PC-9 (cell line): ENCODE data around the gene TGM2. TPM values are rescaled to one million over a fixed set of nuclear protein-coding genes. Genes with fewer than 3 reads are reported as not detected.

ENCODE experiments used
- BruUV-seq: library from RNA; stranded (reverse); fragments of 400-500 nt; replicated peaks from 2 replicates; lab custom pipeline; 2021; lab: Mats Ljungman, UMichigan
- CTCF ChIA-PET: fragments of 300-600 bp; sonication (Branson Sonifier 250); formaldehyde crosslinking; loops from one replicate; lab custom pipeline; 2022; ENCODE audit warnings: antibody characterized with exemption; lab: Charles Lee
- POLR2A ChIA-PET: fragments of 300-600 bp; sonication (Branson Sonifier 250); formaldehyde crosslinking; loops from one replicate; lab custom pipeline; 2022; ENCODE audit warnings: antibody characterized with exemption; ENCODE audit not compliant: unreplicated experiment; lab: Charles Lee
- DNase-seq, 2 experiments: peaks; one replicate each; pipeline versions ENCODE4 v3.0.0 to v3.0.0-alpha.2; 2015 to 2022; ENCODE audit warnings: mixed read lengths in 1 of 2
- H2AFZ ChIP-seq: fragments of 200-600 bp; sonication (generic); 2 replicates; pipeline ENCODE4 v1.8.1; 2017; ENCODE audit warnings: antibody characterized with exemption
- H3F3A ChIP-seq: fragments of 200-600 bp; sonication (generic); 2 replicates; pipeline ENCODE4 v1.8.1; 2017; ENCODE audit warnings: antibody characterized with exemption, mild to moderate bottlenecking, low read depth; ENCODE audit not compliant: insufficient read depth
- H3K27ac ChIP-seq: fragments of 200-600 bp; sonication (generic); 2 replicates; pipeline ENCODE4 v1.6.1; 2016; ENCODE audit warnings: mixed run types
- H3K27me3 ChIP-seq: fragments of 200-600 bp; sonication (generic); 2 replicates; pipeline ENCODE4 v1.6.1; 2016; ENCODE audit warnings: low read depth, mixed run types; ENCODE audit not compliant: insufficient read depth
- H3K36me3 ChIP-seq: fragments of 200-600 bp; sonication (generic); 2 replicates; pipeline ENCODE4 v1.6.1; 2016; ENCODE audit warnings: low read depth, mixed run types
- H3K4me1 ChIP-seq: fragments of 200-600 bp; sonication (generic); replicated peaks from 2 replicates; pipeline ENCODE4 v1.6.1; 2016; ENCODE audit warnings: mixed run types; ENCODE audit not compliant: insufficient read depth
- H3K4me2 ChIP-seq: fragments of 200-600 bp; sonication (generic); 2 replicates; pipeline ENCODE4 v1.6.1; 2017; ENCODE audit warnings: mixed run types
- H3K4me3 ChIP-seq: fragments of 200-600 bp; sonication (generic); 2 replicates; pipeline ENCODE4 v1.6.1; 2016; ENCODE audit warnings: mixed run types
- H3K79me2 ChIP-seq: fragments of 200-600 bp; sonication (generic); 2 replicates; pipeline ENCODE4 v1.6.1; 2017; ENCODE audit warnings: low read depth, mixed run types
- H3K9me2 ChIP-seq: fragments of 200-600 bp; sonication (generic); 2 replicates; pipeline ENCODE4 v1.8.1; 2017; ENCODE audit warnings: mild to moderate bottlenecking; ENCODE audit not compliant: insufficient read depth
- H3K9me3 ChIP-seq: fragments of 200-600 bp; sonication (generic); 2 replicates; pipeline ENCODE4 v1.8.1; 2016; ENCODE audit warnings: low read depth; ENCODE audit not compliant: insufficient read depth
- H4K20me1 ChIP-seq: fragments of 200-600 bp; sonication (generic); 2 replicates; pipeline ENCODE4 v1.8.1; 2017; ENCODE audit not compliant: insufficient read depth
- CTCF ChIP-seq: fragments of 200-600 bp; sonication (generic); conservative IDR thresholded peaks from 2 replicates; pipeline ENCODE4 v1.6.1; 2017; ENCODE audit warnings: mixed run types, antibody characterized with exemption, mild to moderate bottlenecking, moderate library complexity
- EZH2 ChIP-seq: fragments of 200-600 bp; sonication (generic); IDR thresholded peaks from 2 replicates; pipeline ENCODE4 v1.8.0; 2017; ENCODE audit warnings: antibody characterized with exemption, low read depth
- intact Hi-C: fragments of 100-400 bp; cut with micrococcal nuclease; formaldehyde crosslinking; loops from one replicate; pipeline ENCODE4 v1.10.0; 2022; ENCODE audit not compliant: unreplicated experiment
- total RNA-seq: library from RNA; stranded (reverse); gene quantifications from 2 replicates; pipeline ENCODE4 v1.2.3, GENCODE V29; 2021

TGM2 gene
- total RNA-seq, 1 experiment from 2014 or later: 333 TPM

- Histone ChIP-seq H2AFZ (no peak overlapping the region), H3K27ac (peak overlapping the region; percentile 83), H3K9me3 (peaks cover 3% of the 10 kb centered on the region; the same call in 1 of the 2 replicates), H3F3A (peaks cover 30% of the 10 kb centered on the region), H3K4me2 (0 out of 2 replicates have a peak overlapping the region, but pooled peaks have one; percentile 17), H4K20me1 (no peaks in the 10 kb centered on the region), H3K9me2 (no peaks in the 10 kb centered on the region), H3K79me2 (no peaks in the 10 kb centered on the region), H3K36me3 (no peaks in the 10 kb centered on the region), H3K27me3 (no peaks in the 10 kb centered on the region), H3K4me3 (no peak overlapping the region), H3K4me1 (peaks cover 48% of the 10 kb centered on the region)
- intact Hi-C loops: loop anchor here (1.0 kb wide), 1 partner anchor 27 kb away; no protein-coding TSS in a partner anchor
- ChIA-PET POLR2A (interaction anchor here (0.6 kb wide), 1 partner anchor 1381 kb away, joined by 3 read pairs; no protein-coding TSS in a partner anchor), CTCF (no interaction called here)
- TF ChIP-seq CTCF: no peak
- TF ChIP-seq EZH2: no peak
- BruUV-seq: no TSS peak
- DNase-seq: no peak
Observed at GRCh38 chr20:38117205-38117604, 47.9 kb downstream of the TGM2 start.

- intact Hi-C loops: loop anchor here (1.0 kb wide), 1 partner anchor 28 kb away; no protein-coding TSS in a partner anchor
- H3K4me2 ChIP-seq: no peak overlapping the region
- H3K4me3 ChIP-seq: no peak overlapping the region
- H3K36me3 ChIP-seq: no peaks in the 10 kb centered on the region
- H2AFZ ChIP-seq: no peak overlapping the region
- H3K9me2 ChIP-seq: no peaks in the 10 kb centered on the region
- peaks cover 3% of the 10 kb centered on the region; the same call in 1 of the 2 replicates for H3K9me3 ChIP-seq
- CTCF ChIA-PET: interaction anchor here (0.7 kb wide), 1 partner anchor 20 kb away, joined by 3 read pairs; no protein-coding TSS in a partner anchor
- H3K4me1 ChIP-seq: peaks cover 55% of the 10 kb centered on the region
- BruUV-seq: no TSS peak
- H3K27me3 ChIP-seq: no peaks in the 10 kb centered on the region
- H3K27ac ChIP-seq: peak overlapping the region; percentile 83
- H4K20me1 ChIP-seq: no peaks in the 10 kb centered on the region
- no peaks in the 10 kb centered on the region for H3K79me2 ChIP-seq
- POLR2A ChIA-PET: no interaction called here
- H3F3A ChIP-seq: peaks cover 33% of the 10 kb centered on the region
- DNase-seq: no peak
- no peak for TF ChIP-seq CTCF
- no peak for TF ChIP-seq EZH2
Observed at GRCh38 chr20:38116409-38117165, 48.5 kb downstream of the TGM2 start.

DNA sequence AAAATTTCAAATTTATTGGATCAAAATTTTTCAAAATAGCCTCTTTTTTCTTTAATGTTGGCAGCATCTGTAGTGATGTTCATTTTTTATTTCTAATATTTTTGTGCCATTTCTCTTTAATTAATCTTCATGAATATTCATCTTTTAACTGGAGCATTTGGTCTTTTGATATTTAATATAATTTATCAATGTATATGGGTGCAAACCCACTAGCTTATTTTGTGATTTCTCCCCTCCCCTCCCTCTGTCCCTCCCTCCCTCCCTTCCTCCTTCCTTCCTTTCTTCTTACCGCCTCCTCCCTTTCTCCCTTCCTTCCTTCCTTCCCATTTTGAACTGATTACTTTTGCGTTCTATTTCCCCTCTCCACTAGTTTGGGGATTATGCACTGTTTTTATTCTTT is 49.2 kb downstream of the TGM2 start:
- H3K4me1 ChIP-seq: peaks cover 62% of the 10 kb centered on the region
- H3K4me3 ChIP-seq: no peak overlapping the region
- no peaks in the 10 kb centered on the region for H4K20me1 ChIP-seq
- no peaks in the 10 kb centered on the region for H3K9me2 ChIP-seq
- intact Hi-C loops: no loop called here
- H3K9me3 ChIP-seq: peaks cover 3% of the 10 kb centered on the region; the same call in 1 of the 2 replicates
- no TSS peak for BruUV-seq
- H3K36me3 ChIP-seq: no peaks in the 10 kb centered on the region
- TF ChIP-seq CTCF (no peak), EZH2 (no peak)
- H3K4me2 ChIP-seq: no peak overlapping the region
- no peaks in the 10 kb centered on the region for H3K27me3 ChIP-seq
- H3K27ac ChIP-seq: no peak overlapping the region
- DNase-seq: no peak
- peaks cover 40% of the 10 kb centered on the region for H3F3A ChIP-seq
- ChIA-PET CTCF (interaction anchor here (0.7 kb wide), 1 partner anchor 21 kb away, joined by 3 read pairs; no protein-coding TSS in a partner anchor), POLR2A (no interaction called here)
- H3K79me2 ChIP-seq: no peaks in the 10 kb centered on the region
- H2AFZ ChIP-seq: no peak overlapping the region
